GM18499 (cell line): ENCODE data around the gene GLS.
"Not testable (repeated sequence)": the region's sequence is repeated elsewhere in the genome, so short reads cannot be mapped to it uniquely, and the experiment has no call there.

ENCODE experiments used
- ATAC-seq: cut with Tn5 transposase; IDR thresholded peaks from one replicate; pipeline ENCODE4 v1.9.1; 2021; ENCODE audit warnings: moderate number of reproducible peaks; ENCODE audit not compliant: insufficient read depth, unreplicated experiment

The GLS gene

DNA sequence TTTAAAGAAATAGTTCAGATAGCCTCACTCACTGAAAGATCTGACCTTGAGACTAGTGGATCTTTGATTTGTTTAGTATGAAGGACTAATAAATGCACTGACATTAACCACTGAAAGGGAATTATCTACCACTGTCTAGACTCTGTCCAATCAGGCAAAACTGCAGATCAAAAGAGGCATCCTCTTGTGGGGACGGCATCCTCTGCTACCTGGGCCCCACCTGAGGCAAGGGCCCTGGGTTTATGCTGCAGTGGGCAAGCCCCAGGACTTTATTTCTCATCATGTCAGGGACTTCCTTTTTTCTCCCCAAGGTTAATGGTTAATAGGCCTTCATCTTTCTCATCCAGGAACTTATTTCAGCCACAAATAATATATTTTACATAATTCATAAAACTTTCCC, 101.1 kb downstream of the GLS start:
- no peak for ATAC-seq

- no peak for ATAC-seq
Measured at GRCh38 chr2:190982262-190983034, 101.8 kb downstream of the GLS start.

- ATAC-seq: no peak
Measured at GRCh38 chr2:190984595-190984994, 104.0 kb downstream of the GLS start.

- no peak for ATAC-seq
Measured at GRCh38 chr2:190986221-190986953, 105.8 kb downstream of the GLS start.

DNA sequence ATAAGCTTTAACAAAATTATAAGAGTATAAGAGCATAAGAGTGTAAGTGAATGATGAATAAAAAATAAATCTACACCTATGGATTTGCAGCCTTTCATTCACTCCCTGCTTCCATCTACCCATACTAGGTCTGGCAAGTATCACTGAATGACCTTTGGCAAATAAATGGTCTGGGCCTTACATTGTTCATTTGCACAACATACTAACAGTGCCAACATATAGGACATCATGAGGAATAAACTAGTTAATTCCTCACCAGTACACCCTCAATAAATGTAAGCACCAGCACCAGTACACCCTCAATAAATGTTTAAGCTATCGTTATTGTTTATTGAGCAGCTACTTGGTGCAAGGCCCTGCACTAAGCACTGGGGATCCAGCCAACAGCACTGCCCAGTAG, 106.5 kb downstream of the GLS start:
- no peak for ATAC-seq

DNA sequence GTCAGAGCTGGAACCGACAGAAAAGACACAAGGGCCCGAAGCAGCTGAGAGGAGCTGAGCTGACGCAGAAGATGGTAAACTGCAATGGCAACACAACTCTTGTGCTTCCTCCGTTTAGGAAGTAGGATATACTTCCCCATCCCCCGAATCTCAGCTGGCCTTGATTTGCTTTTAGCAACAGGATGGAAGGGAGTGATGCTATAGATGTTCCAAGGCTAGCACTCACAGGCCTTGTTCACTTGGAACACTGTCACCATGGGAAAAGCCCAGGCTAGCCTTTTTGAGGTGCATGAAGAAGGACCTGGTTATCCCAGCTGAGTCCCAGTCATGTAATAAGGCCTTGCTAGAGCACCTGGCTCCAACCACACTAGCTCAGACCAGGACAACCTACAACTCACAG, 107.3 kb downstream of the GLS start:
- ATAC-seq: no peak

DNA sequence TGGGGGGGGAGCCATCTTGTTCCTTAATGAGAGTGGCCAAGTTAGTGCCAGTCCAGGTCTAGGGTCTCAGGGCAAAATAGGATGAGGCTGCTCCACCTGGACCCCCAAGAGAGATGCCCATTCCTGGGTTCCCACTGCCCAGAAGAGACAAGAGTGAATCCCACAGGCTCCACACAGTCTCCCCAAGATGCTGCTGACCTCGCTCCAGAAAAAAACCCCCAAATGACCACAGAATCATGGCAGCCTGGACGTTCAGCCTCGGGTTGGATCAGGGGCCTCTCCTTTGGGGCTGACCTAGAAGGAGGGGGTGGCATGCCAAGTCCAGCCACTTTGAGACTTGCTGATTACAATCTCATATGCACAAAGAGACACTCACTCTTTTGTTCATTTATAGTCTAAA, 108.3 kb downstream of the GLS start:
- ATAC-seq: no peak

DNA sequence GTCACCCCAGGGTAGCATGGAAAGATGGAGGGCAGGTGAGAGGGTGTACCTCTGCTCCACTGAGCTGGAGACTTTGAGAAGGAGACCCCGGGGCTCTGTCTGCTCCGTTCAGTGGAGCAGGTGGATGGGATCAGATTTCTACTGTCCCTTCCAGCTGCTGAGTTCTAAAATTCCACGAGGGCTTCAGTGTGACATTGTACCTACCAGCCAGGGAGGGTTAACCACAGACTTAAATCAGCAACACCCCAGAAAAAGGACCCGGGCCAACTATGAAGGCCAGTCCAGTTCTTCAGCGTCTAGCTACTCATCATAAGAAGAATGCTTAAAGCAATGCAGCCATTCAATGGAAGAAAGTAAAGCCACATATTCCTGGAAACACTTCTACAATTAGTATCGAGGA, 109.5 kb downstream of the GLS start:
- no peak for ATAC-seq

DNA sequence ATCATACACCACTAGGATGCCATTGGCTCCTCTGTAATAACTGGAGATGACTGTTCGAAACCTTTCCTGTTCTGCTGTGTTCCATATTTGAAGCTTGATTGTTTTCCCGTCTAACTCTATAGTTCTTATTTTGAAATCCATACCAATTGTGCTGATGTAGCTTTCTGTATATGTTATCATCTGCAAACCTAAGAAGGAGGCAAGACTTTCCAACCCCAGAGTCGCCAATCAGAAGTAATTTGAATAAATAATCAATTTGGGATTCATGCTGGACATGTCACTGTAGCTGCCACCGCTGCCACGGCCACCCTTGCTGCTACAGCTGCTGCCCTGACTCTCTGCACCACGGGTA, 112.6 kb downstream of the GLS start:
- no peak for ATAC-seq

DNA sequence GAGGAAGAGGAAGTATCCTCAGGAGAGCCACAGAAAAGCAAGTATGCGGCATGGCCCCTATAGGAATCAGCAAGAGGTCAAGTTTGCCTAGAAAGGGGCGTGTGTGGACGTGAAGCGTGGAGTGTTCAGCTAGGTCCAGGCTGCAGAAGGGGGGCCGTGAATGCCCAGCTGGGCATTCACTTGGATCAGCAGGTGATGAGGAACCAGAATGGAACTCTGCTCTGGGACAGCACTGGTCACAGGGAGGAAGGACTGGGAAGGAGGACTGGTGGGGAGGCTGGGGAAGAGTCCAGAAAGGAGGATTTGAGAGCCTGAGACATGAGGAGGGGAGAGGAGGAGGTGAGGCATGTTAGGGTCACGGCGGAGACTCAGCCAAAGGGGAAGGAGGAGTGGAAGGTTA, 113.5 kb downstream of the GLS start:
- ATAC-seq: no peak

- ATAC-seq: not testable (repeated sequence)
Measured at GRCh38 chr2:190995315-190995714, 114.7 kb downstream of the GLS start.

GRCh38 chr2:190996338-190996946, 115.8 kb downstream of the GLS start:
- no peak for ATAC-seq

GRCh38 chr2:190996947-190997346, 116.3 kb downstream of the GLS start:
- no peak for ATAC-seq

GRCh38 chr2:190997526-190998113, 117.0 kb downstream of the GLS start:
- ATAC-seq: no peak

- ATAC-seq: no peak
Measured at GRCh38 chr2:190999058-190999457, 118.4 kb downstream of the GLS start.

DNA sequence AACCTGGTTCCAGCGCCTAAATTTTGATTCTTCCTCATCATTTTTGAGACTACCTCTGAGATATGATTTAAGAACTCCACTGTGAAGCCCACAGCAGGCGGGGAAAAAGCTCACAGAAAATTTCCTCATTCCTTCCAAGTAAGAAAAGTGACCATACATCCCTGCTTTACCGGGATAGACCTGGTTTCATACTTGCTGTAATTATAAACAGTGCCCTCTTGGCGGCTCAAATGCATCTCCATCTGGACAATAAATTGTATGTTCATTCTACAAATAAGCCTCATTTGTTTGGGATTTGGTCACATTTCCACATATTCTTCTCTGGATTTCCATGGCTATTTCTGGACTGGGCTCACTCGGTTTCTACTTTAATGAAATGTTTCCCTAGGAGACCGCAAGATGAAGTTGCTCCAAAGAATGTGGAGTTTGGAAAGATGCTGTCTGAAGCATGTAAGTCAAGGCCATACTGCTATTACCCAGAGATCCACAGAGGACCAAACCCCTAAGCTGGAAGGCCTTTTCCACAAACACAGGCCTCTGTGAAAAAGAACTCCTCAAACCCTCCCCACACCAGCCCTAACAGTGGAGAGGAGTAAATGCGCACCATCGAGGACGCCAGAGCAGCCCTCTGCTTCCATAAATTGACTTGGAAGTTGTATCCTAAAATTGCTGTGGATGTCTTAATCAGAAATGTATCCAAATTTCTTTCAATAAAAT, 119.5 kb downstream of the GLS start:
- no peak for ATAC-seq

GRCh38 chr2:191001032-191001431, 120.4 kb downstream of the GLS start:
- no peak for ATAC-seq

DNA sequence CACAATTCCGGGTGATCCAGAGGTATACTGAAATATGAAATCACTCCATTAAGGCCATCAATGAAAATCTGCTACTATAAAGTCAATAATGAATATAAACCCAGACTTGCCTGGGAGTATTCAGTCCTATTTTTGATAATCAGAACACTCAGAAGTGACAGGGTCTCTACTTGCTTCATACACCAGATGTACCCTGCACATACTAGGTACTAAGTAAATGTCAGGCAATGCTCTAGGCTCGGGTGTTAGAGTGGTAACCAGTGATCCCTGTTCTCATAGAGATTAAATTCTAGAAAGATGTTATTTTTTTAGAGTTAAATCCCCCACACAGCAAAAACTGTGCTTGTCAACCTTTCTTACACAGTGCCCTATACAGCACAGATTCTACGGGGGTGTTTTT, 121.0 kb downstream of the GLS start:
- no peak for ATAC-seq

GRCh38 chr2:191003405-191004309, 123.0 kb downstream of the GLS start:
- no peak for ATAC-seq

DNA sequence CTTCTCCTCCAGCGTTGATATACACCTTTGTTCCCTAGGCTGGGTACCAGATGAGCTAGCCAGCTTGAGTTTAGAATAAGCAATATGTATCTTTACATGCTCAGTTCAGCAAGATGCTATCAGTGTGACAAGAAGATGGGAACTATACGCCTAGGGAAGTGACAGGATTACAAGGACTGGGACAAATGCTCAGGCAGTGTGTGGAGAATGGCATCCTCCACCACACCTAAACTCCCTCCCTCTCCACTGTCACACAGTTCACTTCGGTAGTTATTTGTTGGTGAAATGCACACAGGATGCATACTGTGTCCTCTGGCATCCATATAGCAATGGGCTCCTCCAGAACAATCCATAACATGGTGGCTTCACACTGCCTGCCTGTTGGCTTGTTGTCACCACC, 125.7 kb downstream of the GLS start:
- no peak for ATAC-seq
